ENCODE measurements around the gene PPP2R2C.

The PPP2R2C gene

DNA sequence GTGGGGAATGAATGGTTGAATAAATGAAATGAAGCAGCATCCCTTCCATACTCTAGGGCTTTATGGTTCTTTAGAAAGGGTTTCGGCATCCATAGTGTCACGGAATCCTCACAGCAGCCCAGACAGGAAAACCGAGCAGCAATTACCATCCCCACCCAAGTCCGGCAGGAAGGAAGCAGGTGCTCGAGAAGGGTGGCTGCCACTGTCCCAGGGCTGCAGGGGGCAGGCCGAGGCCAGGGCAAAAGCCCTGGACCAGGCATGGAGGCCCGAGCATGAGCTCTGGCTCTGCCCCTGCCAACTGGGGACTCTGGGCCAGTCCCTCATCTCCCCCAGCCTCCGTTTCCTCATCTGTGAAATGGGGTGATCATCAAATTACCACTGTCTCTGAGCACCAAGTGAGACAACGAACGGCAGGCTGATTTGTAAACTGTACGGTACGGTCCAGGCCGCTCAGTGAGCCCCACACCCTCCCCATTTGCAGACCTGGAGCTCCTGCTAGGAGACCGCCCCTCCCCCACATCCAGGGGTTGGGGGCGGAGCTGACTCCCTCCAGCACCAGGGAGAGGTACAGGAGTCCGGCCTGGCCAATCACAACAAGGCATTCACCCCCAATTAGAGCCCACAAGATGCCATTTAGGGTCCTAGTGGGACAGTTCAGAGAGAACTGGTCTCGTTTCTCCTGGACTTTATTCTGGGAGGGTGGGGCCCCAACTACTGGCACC, 102.3 kb downstream of the PPP2R2C start:
- TF ChIP-seq, protein P1, sequence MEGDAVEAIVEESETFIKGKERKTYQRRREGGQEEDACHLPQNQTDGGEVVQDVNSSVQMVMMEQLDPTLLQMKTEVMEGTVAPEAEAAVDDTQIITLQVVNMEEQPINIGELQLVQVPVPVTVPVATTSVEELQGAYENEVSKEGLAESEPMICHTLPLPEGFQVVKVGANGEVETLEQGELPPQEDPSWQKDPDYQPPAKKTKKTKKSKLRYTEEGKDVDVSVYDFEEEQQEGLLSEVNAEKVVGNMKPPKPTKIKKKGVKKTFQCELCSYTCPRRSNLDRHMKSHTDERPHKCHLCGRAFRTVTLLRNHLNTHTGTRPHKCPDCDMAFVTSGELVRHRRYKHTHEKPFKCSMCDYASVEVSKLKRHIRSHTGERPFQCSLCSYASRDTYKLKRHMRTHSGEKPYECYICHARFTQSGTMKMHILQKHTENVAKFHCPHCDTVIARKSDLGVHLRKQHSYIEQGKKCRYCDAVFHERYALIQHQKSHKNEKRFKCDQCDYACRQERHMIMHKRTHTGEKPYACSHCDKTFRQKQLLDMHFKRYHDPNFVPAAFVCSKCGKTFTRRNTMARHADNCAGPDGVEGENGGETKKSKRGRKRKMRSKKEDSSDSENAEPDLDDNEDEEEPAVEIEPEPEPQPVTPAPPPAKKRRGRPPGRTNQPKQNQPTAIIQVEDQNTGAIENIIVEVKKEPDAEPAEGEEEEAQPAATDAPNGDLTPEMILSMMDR (IDR thresholded peaks at IDR 0.05; ENCODE audit: low read depth, low read length, missing control alignments): no peak
- H3K4me3 ChIP-seq (replicated peaks; ENCODE audit: low read depth, low read length): no peak overlapping the region
- DNase-seq (ENCODE audit: extremely low read depth, low read depth): no peak

DNA sequence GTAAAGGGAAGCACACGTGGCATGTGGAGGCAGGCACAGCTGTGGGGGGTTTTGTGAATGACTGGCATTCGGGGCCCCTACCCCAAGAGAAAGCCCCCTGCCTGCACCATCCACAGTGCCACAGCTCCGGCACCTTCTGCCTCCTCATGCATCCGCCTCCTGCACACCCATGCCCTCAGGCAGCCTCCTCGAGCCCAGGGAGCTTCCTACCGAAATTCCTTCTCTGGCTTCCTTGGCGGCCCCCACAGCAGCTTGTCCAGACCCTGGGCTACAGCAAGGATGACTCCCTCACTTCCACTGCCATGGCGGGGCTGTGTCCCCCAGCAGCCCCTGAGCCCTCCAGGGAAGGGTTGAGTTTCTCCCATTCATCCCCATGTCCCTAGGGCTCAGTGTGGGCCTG, 102.9 kb downstream of the PPP2R2C start:
- TF ChIP-seq, protein P1 (IDR thresholded peaks at IDR 0.05; ENCODE audit: low read depth, low read length, missing control alignments): no peak
- H3K4me3 ChIP-seq (replicated peaks; ENCODE audit: low read depth, low read length): no peak overlapping the region

DNA sequence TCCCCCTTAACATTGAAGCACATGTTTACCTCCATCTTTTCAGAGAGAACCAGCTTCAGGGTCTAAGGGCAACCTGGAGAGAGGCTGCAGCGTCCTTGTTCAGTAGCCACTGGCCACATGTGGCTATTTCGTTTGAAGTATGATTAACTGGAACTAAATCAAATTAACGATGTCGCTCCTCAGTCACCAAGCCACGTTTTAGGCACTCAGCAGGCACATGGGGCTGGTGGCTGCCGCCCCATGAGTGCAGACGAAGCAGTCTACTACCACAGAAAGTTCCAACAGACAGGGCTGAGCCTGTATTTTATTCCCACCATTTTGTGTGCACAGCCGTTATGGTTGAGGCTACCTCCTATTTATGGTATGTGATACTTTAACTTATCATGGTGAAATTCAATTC, 103.4 kb downstream of the PPP2R2C start:
- no peak for DNase-seq (ENCODE audit: extremely low read depth, low read depth)
- no peak overlapping the region for H3K4me3 ChIP-seq (replicated peaks; ENCODE audit: low read depth, low read length)
- TF ChIP-seq, protein P1 (IDR thresholded peaks at IDR 0.05; ENCODE audit: low read depth, low read length, missing control alignments): no peak

More for the DNA sequence above, 102.9 kb downstream of the PPP2R2C start:
- no peak for DNase-seq (ENCODE audit: extremely low read depth, low read depth)

DNA sequence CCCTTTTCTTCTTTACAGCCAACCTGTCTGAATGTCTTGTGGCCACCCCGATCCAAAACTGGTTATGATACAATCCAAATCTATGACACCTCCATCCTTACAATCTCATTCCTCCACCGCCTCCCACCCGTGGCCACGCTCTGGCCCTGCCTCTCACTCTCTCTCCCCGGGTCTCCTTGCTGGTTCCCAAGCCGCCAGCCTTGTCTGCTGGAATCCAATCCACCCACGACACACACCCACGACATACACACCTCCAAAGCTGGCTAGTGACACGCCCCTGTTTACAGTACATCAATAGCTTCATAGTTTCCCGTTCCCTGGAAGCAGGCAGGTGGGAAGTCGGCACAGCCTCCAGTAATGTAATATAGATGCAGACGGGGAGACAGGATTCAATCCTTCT, 103.8 kb downstream of the PPP2R2C start:
- DNase-seq (ENCODE audit: extremely low read depth, low read depth): no peak
- no peak overlapping the region for H3K4me3 ChIP-seq (replicated peaks; ENCODE audit: low read depth, low read length)
- TF ChIP-seq, protein P1 (IDR thresholded peaks at IDR 0.05; ENCODE audit: low read depth, low read length, missing control alignments): no peak

DNA sequence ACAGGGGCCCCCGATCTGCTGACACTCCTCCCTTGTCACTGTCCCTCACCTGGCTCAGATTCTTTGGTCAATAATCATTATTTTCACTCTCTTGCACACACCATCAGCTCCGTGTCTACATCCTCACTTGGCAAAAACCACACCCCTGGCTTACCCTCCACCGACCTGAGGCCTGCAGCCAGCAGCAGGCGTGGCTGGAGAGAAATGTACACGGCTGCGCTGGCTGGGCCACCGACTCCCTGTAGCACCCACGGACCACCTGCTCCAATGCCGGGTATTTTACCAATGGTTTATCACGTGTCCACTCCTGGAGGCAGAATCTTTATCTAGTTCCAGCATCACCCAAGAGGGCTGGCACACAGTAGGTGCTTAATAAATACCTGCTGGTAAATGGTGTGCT, 104.3 kb downstream of the PPP2R2C start:
- no peak overlapping the region for H3K4me3 ChIP-seq (replicated peaks; ENCODE audit: low read depth, low read length)
- TF ChIP-seq, protein P1 (IDR thresholded peaks at IDR 0.05; ENCODE audit: low read depth, low read length, missing control alignments): no peak
- no peak for DNase-seq (ENCODE audit: extremely low read depth, low read depth)

DNA sequence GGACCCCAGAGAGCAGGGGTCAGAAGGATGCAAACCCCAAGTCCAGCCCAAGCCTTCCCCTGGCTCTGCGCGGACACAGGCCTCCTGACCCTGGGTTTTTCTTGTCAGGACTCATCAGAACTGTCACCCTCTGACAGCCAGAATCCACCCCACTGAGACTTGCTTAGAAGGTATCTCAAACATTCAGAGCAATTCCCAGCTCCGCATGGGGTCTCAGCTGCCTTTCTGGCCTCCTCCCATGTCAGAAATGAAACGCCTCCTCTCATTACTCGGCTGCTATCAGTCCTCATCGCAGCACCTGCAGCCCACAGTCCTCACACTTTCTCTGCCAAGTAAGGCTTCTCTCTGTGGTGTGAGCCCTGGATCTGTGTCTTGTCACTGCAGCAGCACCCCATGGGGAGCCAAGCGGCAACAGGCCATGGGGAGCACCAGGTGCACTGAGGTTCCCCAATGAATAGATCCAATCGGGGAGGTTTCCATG, 105.0 kb downstream of the PPP2R2C start:
- H3K4me3 ChIP-seq (replicated peaks; ENCODE audit: low read depth, low read length): no peak overlapping the region
- TF ChIP-seq, protein P1 (IDR thresholded peaks at IDR 0.05; ENCODE audit: low read depth, low read length, missing control alignments): no peak
- no peak for DNase-seq (ENCODE audit: extremely low read depth, low read depth)
